ENCODE data around the gene FECH. TPM values are rescaled to one million over a fixed set of nuclear protein-coding genes. Genes with fewer than 3 reads are reported as not detected.

The FECH gene
- total RNA-seq, 4 donors from 2014 or later: 24.1 to 37.2 (median 29.2) TPM

GRCh38 chr18:57569133-57569532 lies 17.4 kb downstream of the FECH start:
- peaks cover 12 to 98% (median 81%) of the 10 kb centered on the region in 4 donors for H3K36me3 ChIP-seq
- WGBS: 61% methylated on average over 2 of the region's 2 CpGs
- no peak overlapping the region for H3K27ac ChIP-seq (replicated peaks in 1 of 4)
- H3K27me3 ChIP-seq: no peaks in the 10 kb centered on the region
- no peak for TF ChIP-seq POLR2AphosphoS5 (IDR thresholded peaks at IDR 0.05)
- TF ChIP-seq POLR2A (IDR thresholded peaks at IDR 0.05; ENCODE audit: low read depth): no peak
- no peak for TF ChIP-seq EP300 (IDR thresholded peaks at IDR 0.05)
- TF ChIP-seq CTCF (IDR thresholded peaks at IDR 0.05): no peak
- H3K9me3 ChIP-seq: no peaks in the 10 kb centered on the region
- H3K4me1 ChIP-seq: no peaks in the 10 kb centered on the region
- DNase-seq (ENCODE audit: extremely low spot score): no peak
- no peak overlapping the region for H3K4me3 ChIP-seq
- intact Hi-C loops (cut with DNase I): no loop called here

GRCh38 chr18:57561728-57562423 lies 24.6 kb downstream of the FECH start:
- H3K27ac ChIP-seq (replicated peaks in 1 of 4): no peak overlapping the region
- no peaks in the 10 kb centered on the region for H3K4me1 ChIP-seq
- H3K9me3 ChIP-seq: no peaks in the 10 kb centered on the region
- TF ChIP-seq CTCF (IDR thresholded peaks at IDR 0.05) (peak; percentile 70 to 81 (median 74)), EP300 (IDR thresholded peaks at IDR 0.05) (no peak), POLR2A (IDR thresholded peaks at IDR 0.05; ENCODE audit: low read depth) (no peak), POLR2AphosphoS5 (IDR thresholded peaks at IDR 0.05) (no peak)
- no peaks in the 10 kb centered on the region for H3K27me3 ChIP-seq
- intact Hi-C loops (cut with DNase I): loop anchor here (5.0 kb wide), 1 partner anchor 810 kb away; no protein-coding TSS in a partner anchor
- no peak overlapping the region for H3K4me3 ChIP-seq
- WGBS: 48% methylated on average over 4 of the region's 4 CpGs
- DNase-seq (ENCODE audit: extremely low spot score): no peak
- H3K36me3 ChIP-seq: peaks cover 15 to 72% (median 49%) of the 10 kb centered on the region in 4 donors

GRCh38 chr18:57561261-57561660 lies 25.2 kb downstream of the FECH start:
- WGBS: 84% methylated on average over 6 of the region's 6 CpGs
- Histone ChIP-seq H3K9me3 (no peaks in the 10 kb centered on the region), H3K4me3 (no peak overlapping the region), H3K36me3 (peaks cover 15 to 72% (median 47%) of the 10 kb centered on the region in 4 donors), H3K27ac (replicated peaks in 1 of 4) (no peak overlapping the region), H3K27me3 (no peaks in the 10 kb centered on the region), H3K4me1 (no peaks in the 10 kb centered on the region)
- no peak for DNase-seq (ENCODE audit: extremely low spot score)
- TF ChIP-seq EP300 (IDR thresholded peaks at IDR 0.05): no peak
- TF ChIP-seq POLR2A (IDR thresholded peaks at IDR 0.05; ENCODE audit: low read depth): no peak
- TF ChIP-seq POLR2AphosphoS5 (IDR thresholded peaks at IDR 0.05): no peak
- TF ChIP-seq CTCF (IDR thresholded peaks at IDR 0.05): no peak
- intact Hi-C loops (cut with DNase I): loop anchor here (5.0 kb wide), 1 partner anchor 809 kb away; no protein-coding TSS in a partner anchor

- Histone ChIP-seq H3K36me3 (peaks cover 15 to 72% (median 53%) of the 10 kb centered on the region in 4 donors), H3K4me1 (no peaks in the 10 kb centered on the region), H3K27me3 (no peaks in the 10 kb centered on the region), H3K4me3 (no peak overlapping the region), H3K27ac (replicated peaks in 1 of 4) (no peak overlapping the region), H3K9me3 (no peaks in the 10 kb centered on the region)
- no peak for DNase-seq (ENCODE audit: extremely low spot score)
- intact Hi-C loops (cut with DNase I): no loop called here
- TF ChIP-seq EP300 (IDR thresholded peaks at IDR 0.05): no peak
- no peak for TF ChIP-seq POLR2AphosphoS5 (IDR thresholded peaks at IDR 0.05)
- TF ChIP-seq CTCF (IDR thresholded peaks at IDR 0.05): no peak
- TF ChIP-seq POLR2A (IDR thresholded peaks at IDR 0.05; ENCODE audit: low read depth): no peak
- 63% methylated on average over 6 of the region's 6 CpGs for WGBS
Measured at GRCh38 chr18:57559314-57559713, 27.2 kb downstream of the FECH start.

All from esophagus muscularis mucosa (tissue), 4 donors.